Measurements from ENCODE around the gene SNX15. TPM values are rescaled to one million over a fixed set of nuclear protein-coding genes. Genes with fewer than 3 reads are reported as not detected.

Gene SNX15
- total and polyA plus RNA-seq, 12 donors = 16.4 to 35.9 (median 22.5) TPM

DNA sequence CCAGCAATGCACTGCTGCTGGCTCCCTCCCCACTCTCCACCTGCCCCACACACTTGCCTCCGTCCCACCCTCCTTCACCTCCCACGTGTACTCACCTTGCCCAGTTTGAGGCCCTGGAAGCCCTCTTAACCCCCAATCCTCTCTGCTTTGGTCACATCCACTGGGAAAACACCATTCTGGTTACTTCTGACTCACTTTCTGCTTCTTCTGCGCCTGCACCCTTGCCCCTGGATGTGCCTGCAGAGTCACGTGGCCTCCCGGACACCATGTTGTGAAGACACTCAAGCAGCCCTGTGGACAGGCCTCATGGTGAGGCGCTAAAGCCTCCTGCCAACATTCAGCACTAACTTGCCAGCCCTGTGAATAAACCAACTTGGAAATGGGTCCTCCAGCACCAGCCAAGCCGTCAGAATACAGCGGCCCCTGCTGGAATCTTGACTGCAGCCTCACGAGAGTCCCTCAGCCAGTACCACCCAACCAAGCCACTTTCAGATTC, 33.7 kb downstream of the SNX15 start:
- DNase-seq = peak in 1 of 7 donors; percentile 17
- no peaks in the 10 kb centered on the region for H3K27me3 ChIP-seq
- 68 to 73% (median 70%) methylated on average over 7 to 9 of the region's 9 CpGs for WGBS, 4 donors
- H3K27ac ChIP-seq = no peak overlapping the region
- no peak overlapping the region for H3K4me3 ChIP-seq
- H3K4me1 ChIP-seq (replicated peaks in 1 of 2) = no peaks in the 10 kb centered on the region
- H3K9me3 ChIP-seq (replicated peaks in 1 of 3) = no peaks in the 10 kb centered on the region
- intact Hi-C loops (cut with DNase I) = no loop called here
- H3K36me3 ChIP-seq (replicated peaks in 1 of 2) = no peaks in the 10 kb centered on the region
- TF ChIP-seq, protein P1, sequence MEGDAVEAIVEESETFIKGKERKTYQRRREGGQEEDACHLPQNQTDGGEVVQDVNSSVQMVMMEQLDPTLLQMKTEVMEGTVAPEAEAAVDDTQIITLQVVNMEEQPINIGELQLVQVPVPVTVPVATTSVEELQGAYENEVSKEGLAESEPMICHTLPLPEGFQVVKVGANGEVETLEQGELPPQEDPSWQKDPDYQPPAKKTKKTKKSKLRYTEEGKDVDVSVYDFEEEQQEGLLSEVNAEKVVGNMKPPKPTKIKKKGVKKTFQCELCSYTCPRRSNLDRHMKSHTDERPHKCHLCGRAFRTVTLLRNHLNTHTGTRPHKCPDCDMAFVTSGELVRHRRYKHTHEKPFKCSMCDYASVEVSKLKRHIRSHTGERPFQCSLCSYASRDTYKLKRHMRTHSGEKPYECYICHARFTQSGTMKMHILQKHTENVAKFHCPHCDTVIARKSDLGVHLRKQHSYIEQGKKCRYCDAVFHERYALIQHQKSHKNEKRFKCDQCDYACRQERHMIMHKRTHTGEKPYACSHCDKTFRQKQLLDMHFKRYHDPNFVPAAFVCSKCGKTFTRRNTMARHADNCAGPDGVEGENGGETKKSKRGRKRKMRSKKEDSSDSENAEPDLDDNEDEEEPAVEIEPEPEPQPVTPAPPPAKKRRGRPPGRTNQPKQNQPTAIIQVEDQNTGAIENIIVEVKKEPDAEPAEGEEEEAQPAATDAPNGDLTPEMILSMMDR (IDR thresholded peaks at IDR 0.05) = no peak
- no peak for TF ChIP-seq POLR2A (IDR thresholded peaks at IDR 0.05)

DNA sequence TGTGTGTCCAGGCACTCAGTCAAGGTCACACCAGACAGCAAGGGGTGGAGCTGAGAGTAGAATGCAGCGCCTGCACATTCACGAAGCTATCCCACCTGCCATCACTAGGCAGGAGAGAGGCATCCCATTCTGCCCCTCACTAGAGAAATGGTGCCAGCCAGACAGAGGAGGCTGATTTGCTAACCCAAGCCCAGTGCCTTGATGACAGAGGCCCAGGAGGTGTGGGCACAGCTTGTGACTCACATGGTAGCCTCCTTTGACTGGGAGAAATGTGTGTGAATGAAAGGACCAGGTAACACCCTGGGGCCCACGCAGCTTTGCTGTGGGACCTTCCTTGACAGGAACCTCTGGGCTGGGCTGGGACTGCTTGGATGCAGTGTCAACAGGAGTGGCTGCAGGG, 36.3 kb downstream of the SNX15 start:
- intact Hi-C loops (cut with DNase I) = no loop called here
- TF ChIP-seq, protein P1 (IDR thresholded peaks at IDR 0.05) = no peak
- TF ChIP-seq POLR2A (IDR thresholded peaks at IDR 0.05) = no peak
- 70 to 100% (median 78%) methylated on average over 1 to 3 of the region's 3 CpGs for WGBS, 4 donors
- DNase-seq = no peak
- Histone ChIP-seq H3K27me3 (no peaks in the 10 kb centered on the region), H3K27ac (no peak overlapping the region), H3K36me3 (replicated peaks in 1 of 2) (no peaks in the 10 kb centered on the region), H3K4me1 (replicated peaks in 1 of 2) (no peaks in the 10 kb centered on the region), H3K9me3 (replicated peaks in 1 of 3) (no peaks in the 10 kb centered on the region), H3K4me3 (no peak overlapping the region)

- Histone ChIP-seq H3K4me3 (no peak overlapping the region), H3K4me1 (replicated peaks in 1 of 2) (no peaks in the 10 kb centered on the region), H3K27me3 (no peaks in the 10 kb centered on the region), H3K36me3 (replicated peaks in 1 of 2) (no peaks in the 10 kb centered on the region), H3K9me3 (replicated peaks in 1 of 3) (no peaks in the 10 kb centered on the region), H3K27ac (no peak overlapping the region)
- no peak for DNase-seq
- intact Hi-C loops (cut with DNase I) = no loop called here
- TF ChIP-seq, protein P1 (IDR thresholded peaks at IDR 0.05) = no peak
- TF ChIP-seq POLR2A (IDR thresholded peaks at IDR 0.05) = no peak
- WGBS, 4 donors = 89 to 94% (median 91%) methylated on average over 4 of the region's 4 CpGs
Observed at GRCh38 chr11:65064847-65065240, 37.6 kb downstream of the SNX15 start.

DNA sequence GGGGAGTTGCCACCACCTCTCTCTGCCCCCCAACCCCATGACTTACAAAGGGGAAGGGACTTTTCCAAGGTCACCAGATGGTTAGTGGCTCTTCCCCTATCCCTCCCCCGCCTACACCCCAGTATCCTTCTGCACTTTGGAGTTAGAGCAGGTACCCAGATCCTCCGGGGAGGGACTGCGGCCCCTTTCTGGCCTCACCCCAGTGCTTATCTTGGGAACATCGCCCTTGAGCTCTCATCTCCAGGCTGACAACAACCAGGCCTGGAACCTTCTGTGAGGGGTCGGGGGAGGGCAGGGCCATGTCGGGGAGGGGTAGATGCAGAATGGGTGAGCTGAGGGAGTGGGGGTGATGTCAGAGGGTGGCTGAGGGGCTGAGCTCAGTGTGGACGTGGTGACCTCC, 38.6 kb downstream of the SNX15 start:
- no peak overlapping the region for H3K4me3 ChIP-seq
- H3K27ac ChIP-seq = no peak overlapping the region
- intact Hi-C loops (cut with DNase I) = no loop called here
- H3K9me3 ChIP-seq (replicated peaks in 1 of 3) = no peaks in the 10 kb centered on the region
- H3K36me3 ChIP-seq (replicated peaks in 1 of 2) = no peaks in the 10 kb centered on the region
- 51 to 66% (median 60%) methylated on average over 4 to 7 of the region's 7 CpGs for WGBS, 4 donors
- no peak for DNase-seq
- TF ChIP-seq POLR2A (IDR thresholded peaks at IDR 0.05) = no peak
- TF ChIP-seq, protein P1 (IDR thresholded peaks at IDR 0.05) = no peak
- H3K4me1 ChIP-seq (replicated peaks in 1 of 2) = no peaks in the 10 kb centered on the region
- H3K27me3 ChIP-seq = no peaks in the 10 kb centered on the region

Measured in adrenal gland (tissue), 12 donors.